ENCODE data around the gene HS6ST1. TPM values are rescaled to one million over a fixed set of nuclear protein-coding genes. Genes with fewer than 3 reads are reported as not detected.

The HS6ST1 gene
- total RNA-seq, 1 experiment from 2014 or later, result 63.3 TPM

GRCh38 chr2:128342550-128342949 is 23.9 kb upstream of the HS6ST1 start:
- no peaks in the 10 kb centered on the region for H3K9me3 ChIP-seq (ENCODE audit: low read depth, low read length, poor library complexity, severe bottlenecking)
- ChIA-PET POLR2A (ENCODE audit: low non-redundant PET) (no interaction called here), CTCF (no interaction called here)
- intact Hi-C loops (cut with micrococcal nuclease; ENCODE audit: unreplicated experiment), result no loop called here
- no peaks in the 10 kb centered on the region for H3K27me3 ChIP-seq (replicated peaks; ENCODE audit: insufficient read depth, low read depth, low read length, poor library complexity)
- no peaks in the 10 kb centered on the region for H3K36me3 ChIP-seq (ENCODE audit: insufficient read depth, low read length, poor library complexity, severe bottlenecking)
- no peak overlapping the region for H3K27ac ChIP-seq (ENCODE audit: low read depth, low read length, poor library complexity, severe bottlenecking)
- TF ChIP-seq, protein P1, sequence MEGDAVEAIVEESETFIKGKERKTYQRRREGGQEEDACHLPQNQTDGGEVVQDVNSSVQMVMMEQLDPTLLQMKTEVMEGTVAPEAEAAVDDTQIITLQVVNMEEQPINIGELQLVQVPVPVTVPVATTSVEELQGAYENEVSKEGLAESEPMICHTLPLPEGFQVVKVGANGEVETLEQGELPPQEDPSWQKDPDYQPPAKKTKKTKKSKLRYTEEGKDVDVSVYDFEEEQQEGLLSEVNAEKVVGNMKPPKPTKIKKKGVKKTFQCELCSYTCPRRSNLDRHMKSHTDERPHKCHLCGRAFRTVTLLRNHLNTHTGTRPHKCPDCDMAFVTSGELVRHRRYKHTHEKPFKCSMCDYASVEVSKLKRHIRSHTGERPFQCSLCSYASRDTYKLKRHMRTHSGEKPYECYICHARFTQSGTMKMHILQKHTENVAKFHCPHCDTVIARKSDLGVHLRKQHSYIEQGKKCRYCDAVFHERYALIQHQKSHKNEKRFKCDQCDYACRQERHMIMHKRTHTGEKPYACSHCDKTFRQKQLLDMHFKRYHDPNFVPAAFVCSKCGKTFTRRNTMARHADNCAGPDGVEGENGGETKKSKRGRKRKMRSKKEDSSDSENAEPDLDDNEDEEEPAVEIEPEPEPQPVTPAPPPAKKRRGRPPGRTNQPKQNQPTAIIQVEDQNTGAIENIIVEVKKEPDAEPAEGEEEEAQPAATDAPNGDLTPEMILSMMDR (conservative IDR thresholded peaks at IDR 0.05; ENCODE audit: low read depth, low read length), result no peak
- TF ChIP-seq EZH2 (IDR thresholded peaks at IDR 0.05; ENCODE audit: borderline replicate concordance, low read depth, low read length, poor library complexity, severe bottlenecking), result no peak
- BruUV-seq (replicated peaks), result no TSS peak
- no peak for DNase-seq (ENCODE audit: low spot score)
- H3K4me1 ChIP-seq (ENCODE audit: insufficient read depth, low read length, poor library complexity, severe bottlenecking), result no peaks in the 10 kb centered on the region
- H3K4me3 ChIP-seq (ENCODE audit: low read depth, low read length, poor library complexity, severe bottlenecking), result no peak overlapping the region

DNA sequence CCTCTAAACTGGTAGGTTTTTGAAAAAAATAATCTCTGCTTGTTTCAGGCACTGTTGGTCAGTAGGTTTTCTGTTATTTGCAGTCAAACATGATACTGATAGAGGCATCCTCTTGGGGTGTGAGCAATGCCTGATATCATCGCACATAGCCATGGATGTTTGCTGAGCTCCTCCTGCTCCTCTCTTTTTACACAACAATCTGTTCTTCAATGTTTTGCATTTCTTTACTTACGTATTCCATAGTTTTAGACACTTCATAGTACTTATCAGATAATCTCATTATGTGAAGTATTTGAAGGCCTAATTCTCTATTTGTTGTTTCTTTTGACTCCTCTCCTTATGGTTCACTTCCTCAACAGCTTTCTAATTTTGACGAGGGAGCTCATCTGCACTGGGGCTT is 23.0 kb upstream of the HS6ST1 start:
- Histone ChIP-seq H3K36me3 (ENCODE audit: insufficient read depth, low read length, poor library complexity, severe bottlenecking) (no peaks in the 10 kb centered on the region), H3K27me3 (replicated peaks; ENCODE audit: insufficient read depth, low read depth, low read length, poor library complexity) (no peaks in the 10 kb centered on the region), H3K27ac (ENCODE audit: low read depth, low read length, poor library complexity, severe bottlenecking) (no peak overlapping the region), H3K9me3 (ENCODE audit: low read depth, low read length, poor library complexity, severe bottlenecking) (no peaks in the 10 kb centered on the region), H3K4me1 (ENCODE audit: insufficient read depth, low read length, poor library complexity, severe bottlenecking) (no peaks in the 10 kb centered on the region), H3K4me3 (ENCODE audit: low read depth, low read length, poor library complexity, severe bottlenecking) (no peak overlapping the region)
- no peak for DNase-seq (ENCODE audit: low spot score)
- no TSS peak for BruUV-seq (replicated peaks)
- ChIA-PET CTCF (no interaction called here), POLR2A (ENCODE audit: low non-redundant PET) (no interaction called here)
- TF ChIP-seq EZH2 (IDR thresholded peaks at IDR 0.05; ENCODE audit: borderline replicate concordance, low read depth, low read length, poor library complexity, severe bottlenecking), result no peak
- TF ChIP-seq, protein P1 (conservative IDR thresholded peaks at IDR 0.05; ENCODE audit: low read depth, low read length), result no peak
- intact Hi-C loops (cut with micrococcal nuclease; ENCODE audit: unreplicated experiment), result no loop called here

DNA sequence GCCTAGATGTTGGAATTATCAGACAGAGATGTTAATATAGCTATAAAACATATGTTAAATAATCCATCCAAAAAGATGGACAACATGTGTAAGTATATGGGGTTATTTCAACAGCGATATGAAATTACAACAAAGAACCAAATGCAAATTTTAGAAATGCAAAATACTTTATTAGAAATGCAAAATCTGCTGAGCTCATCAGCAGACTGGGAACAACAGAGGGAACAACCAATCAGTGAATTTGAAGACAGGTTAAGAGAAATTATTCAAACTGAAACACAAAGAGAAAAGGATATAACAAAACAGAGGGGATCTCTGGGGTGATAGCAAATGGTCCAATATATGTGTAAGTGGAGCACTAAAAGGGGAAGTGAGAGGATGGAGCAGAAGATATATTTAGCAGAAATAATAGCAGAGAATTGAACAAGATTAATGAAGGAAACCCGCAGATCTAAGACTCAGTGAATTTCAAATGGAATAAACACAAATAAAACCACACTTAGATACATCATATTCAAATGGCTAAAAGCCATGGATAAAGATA is 13.5 kb upstream of the HS6ST1 start:
- ChIA-PET CTCF (no interaction called here), POLR2A (ENCODE audit: low non-redundant PET) (no interaction called here)
- DNase-seq (ENCODE audit: low spot score), result no peak

More for the DNA sequence above, 13.5 kb upstream of the HS6ST1 start:
- H3K27me3 ChIP-seq (replicated peaks; ENCODE audit: insufficient read depth, low read depth, low read length, poor library complexity), result no peaks in the 10 kb centered on the region
- H3K9me3 ChIP-seq (ENCODE audit: low read depth, low read length, poor library complexity, severe bottlenecking), result peaks cover 12% of the 10 kb centered on the region
- no peaks in the 10 kb centered on the region for H3K36me3 ChIP-seq (ENCODE audit: insufficient read depth, low read length, poor library complexity, severe bottlenecking)
- no peaks in the 10 kb centered on the region for H3K4me1 ChIP-seq (ENCODE audit: insufficient read depth, low read length, poor library complexity, severe bottlenecking)
- intact Hi-C loops (cut with micrococcal nuclease; ENCODE audit: unreplicated experiment), result no loop called here
- TF ChIP-seq EZH2 (IDR thresholded peaks at IDR 0.05; ENCODE audit: borderline replicate concordance, low read depth, low read length, poor library complexity, severe bottlenecking), result no peak
- TF ChIP-seq, protein P1 (conservative IDR thresholded peaks at IDR 0.05; ENCODE audit: low read depth, low read length), result no peak
- H3K27ac ChIP-seq (ENCODE audit: low read depth, low read length, poor library complexity, severe bottlenecking), result no peak overlapping the region
- no peak overlapping the region for H3K4me3 ChIP-seq (ENCODE audit: low read depth, low read length, poor library complexity, severe bottlenecking)
- BruUV-seq (replicated peaks), result no TSS peak

Data from A673 (cell line).